ENCODE data around the gene LILRA2.

DNA sequence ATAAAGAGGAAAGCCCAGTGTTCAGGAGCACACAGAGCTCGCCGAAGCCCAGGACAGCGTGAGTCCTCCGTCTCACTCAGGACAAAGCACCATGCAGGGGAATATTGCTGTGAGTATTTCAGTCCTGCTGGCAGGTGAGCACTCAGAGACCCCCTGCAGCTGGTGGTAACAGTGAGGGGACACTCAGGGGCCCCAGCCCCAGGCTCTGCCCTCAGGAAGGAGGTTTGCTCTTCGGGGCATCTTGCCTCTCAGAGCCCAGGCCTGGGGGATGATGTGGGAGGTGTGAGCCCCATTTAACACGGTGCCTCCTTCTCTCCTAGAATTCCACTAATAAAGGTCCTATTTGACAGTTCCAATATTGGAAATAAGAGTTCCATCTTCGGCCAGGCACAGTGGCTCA lies 34.6 kb downstream of the LILRA2 start:
- TF ChIP-seq, protein P1, sequence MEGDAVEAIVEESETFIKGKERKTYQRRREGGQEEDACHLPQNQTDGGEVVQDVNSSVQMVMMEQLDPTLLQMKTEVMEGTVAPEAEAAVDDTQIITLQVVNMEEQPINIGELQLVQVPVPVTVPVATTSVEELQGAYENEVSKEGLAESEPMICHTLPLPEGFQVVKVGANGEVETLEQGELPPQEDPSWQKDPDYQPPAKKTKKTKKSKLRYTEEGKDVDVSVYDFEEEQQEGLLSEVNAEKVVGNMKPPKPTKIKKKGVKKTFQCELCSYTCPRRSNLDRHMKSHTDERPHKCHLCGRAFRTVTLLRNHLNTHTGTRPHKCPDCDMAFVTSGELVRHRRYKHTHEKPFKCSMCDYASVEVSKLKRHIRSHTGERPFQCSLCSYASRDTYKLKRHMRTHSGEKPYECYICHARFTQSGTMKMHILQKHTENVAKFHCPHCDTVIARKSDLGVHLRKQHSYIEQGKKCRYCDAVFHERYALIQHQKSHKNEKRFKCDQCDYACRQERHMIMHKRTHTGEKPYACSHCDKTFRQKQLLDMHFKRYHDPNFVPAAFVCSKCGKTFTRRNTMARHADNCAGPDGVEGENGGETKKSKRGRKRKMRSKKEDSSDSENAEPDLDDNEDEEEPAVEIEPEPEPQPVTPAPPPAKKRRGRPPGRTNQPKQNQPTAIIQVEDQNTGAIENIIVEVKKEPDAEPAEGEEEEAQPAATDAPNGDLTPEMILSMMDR (optimal IDR thresholded peaks at IDR 0.05 in 1 of 3, IDR thresholded peaks at IDR 0.05 in 1 of 3, conservative IDR thresholded peaks at IDR 0.05 in 1 of 3; ENCODE audit: extremely low read depth in 1 of 3, insufficient read depth in 2 of 3, low read length in 3 of 3): no peak
- no peak for TF ChIP-seq EZH2 (IDR thresholded peaks at IDR 0.05; ENCODE audit: low read length)
